OCI-LY1 (cell line): ENCODE data around the gene PTGDR.

Source experiments
- EZH2 ChIP-seq: fragments of 200-600 bp; sonication (generic), shearing (Covaris generic); IDR thresholded peaks from 2 replicates; pipeline ENCODE4 v1.8.0; 2017; ENCODE audit warnings: borderline replicate concordance, mixed run types, mild to moderate bottlenecking, antibody characterized with exemption, low read length, moderate library complexity, mixed read lengths
- TF ChIP-seq, protein P1 (sequence below): fragments of 200-600 bp; sonication (generic), shearing (Covaris generic); IDR thresholded peaks from 2 replicates; pipeline ENCODE4 v1.5.1; 2017; ENCODE audit warnings: mild to moderate bottlenecking, antibody characterized with exemption, low read length, moderate library complexity, mixed read lengths

- TF ChIP-seq EZH2, result no peak
- TF ChIP-seq, protein P1, sequence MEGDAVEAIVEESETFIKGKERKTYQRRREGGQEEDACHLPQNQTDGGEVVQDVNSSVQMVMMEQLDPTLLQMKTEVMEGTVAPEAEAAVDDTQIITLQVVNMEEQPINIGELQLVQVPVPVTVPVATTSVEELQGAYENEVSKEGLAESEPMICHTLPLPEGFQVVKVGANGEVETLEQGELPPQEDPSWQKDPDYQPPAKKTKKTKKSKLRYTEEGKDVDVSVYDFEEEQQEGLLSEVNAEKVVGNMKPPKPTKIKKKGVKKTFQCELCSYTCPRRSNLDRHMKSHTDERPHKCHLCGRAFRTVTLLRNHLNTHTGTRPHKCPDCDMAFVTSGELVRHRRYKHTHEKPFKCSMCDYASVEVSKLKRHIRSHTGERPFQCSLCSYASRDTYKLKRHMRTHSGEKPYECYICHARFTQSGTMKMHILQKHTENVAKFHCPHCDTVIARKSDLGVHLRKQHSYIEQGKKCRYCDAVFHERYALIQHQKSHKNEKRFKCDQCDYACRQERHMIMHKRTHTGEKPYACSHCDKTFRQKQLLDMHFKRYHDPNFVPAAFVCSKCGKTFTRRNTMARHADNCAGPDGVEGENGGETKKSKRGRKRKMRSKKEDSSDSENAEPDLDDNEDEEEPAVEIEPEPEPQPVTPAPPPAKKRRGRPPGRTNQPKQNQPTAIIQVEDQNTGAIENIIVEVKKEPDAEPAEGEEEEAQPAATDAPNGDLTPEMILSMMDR, result no peak
Observed at GRCh38 chr14:52269982-52270381, 2.5 kb downstream of the PTGDR start.
